HCT116 (cell line): ENCODE data around the gene GATB.

Source experiments
- CTCF ChIP-seq, 3 experiments: fragments of 200-600 bp in 1 of 3; sonication (generic) in 1 of 3; IDR thresholded peaks in 2 of 3; conservative IDR thresholded peaks in 1 of 3; 2 replicates each; pipeline ENCODE4 v1.5.1; 2012 to 2017; ENCODE audit warnings: low read depth in 2 of 3, low read length in 2 of 3, antibody characterized with exemption in 1 of 3, borderline replicate concordance in 1 of 3, control low read depth in 1 of 3, mild to moderate bottlenecking in 1 of 3, mixed read lengths in 1 of 3, mixed run types in 1 of 3, moderate library complexity in 1 of 3; ENCODE audit not compliant: insufficient read depth in 1 of 3
- ELF1 ChIP-seq: IDR thresholded peaks from 2 replicates; pipeline ENCODE4 v1.6.1; 2012; ENCODE audit warnings: low read depth, borderline replicate concordance
- EZH2 ChIP-seq: fragments of 200-600 bp; sonication (generic); IDR thresholded peaks from 2 replicates; pipeline ENCODE4 v1.6.1; 2017; ENCODE audit warnings: antibody characterized with exemption, mixed run types
- POLR2A ChIP-seq: IDR thresholded peaks from 2 replicates; pipeline ENCODE4 v1.7.0; 2011; ENCODE audit warnings: borderline replicate concordance; ENCODE audit not compliant: insufficient read depth, insufficient read length; ENCODE audit errors: extremely low read depth
- SP1 ChIP-seq: IDR thresholded peaks from 2 replicates; pipeline ENCODE4 v1.6.1; 2012; ENCODE audit warnings: low read depth
- YY1 ChIP-seq: IDR thresholded peaks from 2 replicates; pipeline ENCODE4 v1.6.1; 2011; ENCODE audit warnings: low read length, low read depth, moderate library complexity, mild to moderate bottlenecking; ENCODE audit not compliant: insufficient replicate concordance; ENCODE audit errors: extremely low read depth
- ZNF274 ChIP-seq: fragments of 200-500 bp; sonication (Bioruptor generic); IDR thresholded peaks from 2 replicates; pipeline ENCODE4 v1.6.1; 2014; ENCODE audit warnings: mild to moderate bottlenecking, low read depth, low read length, inconsistent platforms
- TF ChIP-seq, protein P1 (sequence below): IDR thresholded peaks from 2 replicates; pipeline ENCODE4 v1.6.1; 2012
- TF ChIP-seq, protein P2 (sequence below): IDR thresholded peaks from 2 replicates; pipeline ENCODE4 v1.6.1; 2012

DNA sequence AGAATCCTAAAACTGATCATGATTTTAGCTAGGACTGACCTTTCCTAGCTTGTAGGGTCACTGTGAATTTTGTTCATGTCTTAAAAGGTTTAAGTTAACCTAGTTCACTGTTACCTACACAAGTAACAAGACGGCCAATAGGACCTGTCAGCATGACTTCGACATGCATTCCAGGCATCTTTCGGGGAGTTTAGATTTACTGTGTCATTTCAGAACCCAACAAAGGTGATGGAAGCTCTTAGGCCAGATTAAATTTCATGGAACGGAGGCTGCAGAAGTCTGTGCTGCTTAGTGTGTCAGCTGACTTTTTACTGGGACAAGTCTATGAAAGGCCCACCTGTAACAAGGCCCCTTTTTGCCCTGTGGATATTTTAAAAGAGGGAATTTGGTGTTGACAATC, 93.1 kb downstream of the GATB start:
- no peak for TF ChIP-seq EZH2
- TF ChIP-seq CTCF (IDR thresholded peaks at IDR 0.05 in 2 of 3, conservative IDR thresholded peaks at IDR 0.05 in 1 of 3; ENCODE audit: borderline replicate concordance in 1 of 3, insufficient read depth in 1 of 3, low read depth in 2 of 3, low read length in 2 of 3), result no peak
- TF ChIP-seq POLR2A, result no peak
- TF ChIP-seq ELF1, result no peak
- no peak for TF ChIP-seq YY1
- TF ChIP-seq ZNF274, result no peak
- no peak for TF ChIP-seq SP1
- TF ChIP-seq, protein P1, sequence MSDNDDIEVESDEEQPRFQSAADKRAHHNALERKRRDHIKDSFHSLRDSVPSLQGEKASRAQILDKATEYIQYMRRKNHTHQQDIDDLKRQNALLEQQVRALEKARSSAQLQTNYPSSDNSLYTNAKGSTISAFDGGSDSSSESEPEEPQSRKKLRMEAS, result no peak
- TF ChIP-seq, protein P2, sequence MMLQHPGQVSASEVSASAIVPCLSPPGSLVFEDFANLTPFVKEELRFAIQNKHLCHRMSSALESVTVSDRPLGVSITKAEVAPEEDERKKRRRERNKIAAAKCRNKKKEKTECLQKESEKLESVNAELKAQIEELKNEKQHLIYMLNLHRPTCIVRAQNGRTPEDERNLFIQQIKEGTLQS, result no peak
